Stomach (tissue), 4 donors: ENCODE results near the gene BANF1.

ENCODE experiments used
- POLR2A ChIP-seq, 4 donors: fragments of 450-650 bp; IDR thresholded peaks; one replicate each; pipeline ENCODE4 v1.6.1; 2016; ENCODE audit warnings: antibody characterized with exemption in 4 of 4, control low read depth in 2 of 4, mild to moderate bottlenecking in 1 of 4, moderate library complexity in 1 of 4
- POLR2AphosphoS5 ChIP-seq, 3 donors: sonication (generic); formaldehyde crosslinking; IDR thresholded peaks; one replicate each; pipeline ENCODE4 v1.6.1; 2016; ENCODE audit warnings: antibody characterized with exemption in 3 of 3
- TF ChIP-seq, protein P1 (sequence below), 7 experiments: fragments of 450-650 bp in 4 of 7; fragments of 200-600 bp in 3 of 7; sonication (generic) in 3 of 7; IDR thresholded peaks; one replicate each; pipeline ENCODE4 v1.5.1; 2016 to 2019; ENCODE audit warnings: antibody characterized with exemption in 7 of 7, control low read depth in 2 of 7, mild to moderate bottlenecking in 1 of 7

DNA sequence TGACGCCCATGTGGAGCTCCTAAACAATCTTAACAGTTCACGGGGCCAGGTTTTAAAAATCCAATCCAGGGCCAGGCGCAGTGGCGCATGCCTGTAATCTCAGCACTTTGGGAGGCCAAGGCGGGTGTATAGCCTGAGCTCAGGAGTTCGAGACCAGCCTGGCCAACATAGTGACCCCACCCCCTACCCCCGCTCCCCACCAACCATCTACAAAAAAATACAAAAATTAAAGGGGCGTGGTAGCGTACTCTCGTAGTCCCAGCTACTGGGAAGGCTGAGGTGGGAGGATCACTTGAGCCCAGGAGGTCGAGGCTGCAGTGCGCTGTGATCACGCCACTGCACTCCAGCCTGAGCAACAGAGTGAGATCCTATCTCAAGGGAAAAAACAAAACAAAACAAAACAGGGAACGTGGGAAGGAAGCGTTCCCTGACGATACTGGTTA lies 41.5 kb upstream of the BANF1 start:
- TF ChIP-seq POLR2A (IDR thresholded peaks at IDR 0.05) (no peak), POLR2AphosphoS5 (IDR thresholded peaks at IDR 0.05) (no peak)
- TF ChIP-seq, protein P1, sequence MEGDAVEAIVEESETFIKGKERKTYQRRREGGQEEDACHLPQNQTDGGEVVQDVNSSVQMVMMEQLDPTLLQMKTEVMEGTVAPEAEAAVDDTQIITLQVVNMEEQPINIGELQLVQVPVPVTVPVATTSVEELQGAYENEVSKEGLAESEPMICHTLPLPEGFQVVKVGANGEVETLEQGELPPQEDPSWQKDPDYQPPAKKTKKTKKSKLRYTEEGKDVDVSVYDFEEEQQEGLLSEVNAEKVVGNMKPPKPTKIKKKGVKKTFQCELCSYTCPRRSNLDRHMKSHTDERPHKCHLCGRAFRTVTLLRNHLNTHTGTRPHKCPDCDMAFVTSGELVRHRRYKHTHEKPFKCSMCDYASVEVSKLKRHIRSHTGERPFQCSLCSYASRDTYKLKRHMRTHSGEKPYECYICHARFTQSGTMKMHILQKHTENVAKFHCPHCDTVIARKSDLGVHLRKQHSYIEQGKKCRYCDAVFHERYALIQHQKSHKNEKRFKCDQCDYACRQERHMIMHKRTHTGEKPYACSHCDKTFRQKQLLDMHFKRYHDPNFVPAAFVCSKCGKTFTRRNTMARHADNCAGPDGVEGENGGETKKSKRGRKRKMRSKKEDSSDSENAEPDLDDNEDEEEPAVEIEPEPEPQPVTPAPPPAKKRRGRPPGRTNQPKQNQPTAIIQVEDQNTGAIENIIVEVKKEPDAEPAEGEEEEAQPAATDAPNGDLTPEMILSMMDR (IDR thresholded peaks at IDR 0.05), result no peak
